ENCODE results near the gene SEPTIN5. TPM values are rescaled to one million over a fixed set of nuclear protein-coding genes. Genes with fewer than 3 reads are reported as not detected.
A peak's percentile ranks its signal among the peaks of the same experiment; 100 is the strongest.

Gene SEPTIN5
- total RNA-seq, 3 donors from 2014 or later, result 1.2 to 17.8 (median 2.7) TPM

DNA sequence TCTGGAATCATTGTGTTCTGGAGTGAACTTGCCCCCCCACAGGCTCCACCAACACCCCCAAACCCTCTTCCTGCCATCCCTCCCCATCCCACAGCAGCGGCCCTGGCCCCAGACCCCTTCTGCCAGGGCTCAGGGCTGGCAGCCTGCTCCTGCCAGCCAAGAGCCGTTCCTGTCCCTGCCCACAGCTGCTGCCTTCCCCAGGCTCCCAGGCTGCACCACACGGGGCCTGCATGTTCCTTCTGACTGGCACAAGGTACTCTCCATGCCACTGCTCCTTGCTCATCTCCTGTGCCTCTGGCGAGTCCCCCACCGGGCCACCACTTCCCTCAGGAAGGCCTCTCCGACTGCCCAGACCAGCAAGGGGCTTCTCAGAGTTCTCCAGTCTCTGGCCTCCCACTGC, 14.0 kb downstream of the SEPTIN5 start:
- no peak for ATAC-seq
- intact Hi-C loops (cut with DNase I, micrococcal nuclease), result no loop called here
- TF ChIP-seq, protein P1, sequence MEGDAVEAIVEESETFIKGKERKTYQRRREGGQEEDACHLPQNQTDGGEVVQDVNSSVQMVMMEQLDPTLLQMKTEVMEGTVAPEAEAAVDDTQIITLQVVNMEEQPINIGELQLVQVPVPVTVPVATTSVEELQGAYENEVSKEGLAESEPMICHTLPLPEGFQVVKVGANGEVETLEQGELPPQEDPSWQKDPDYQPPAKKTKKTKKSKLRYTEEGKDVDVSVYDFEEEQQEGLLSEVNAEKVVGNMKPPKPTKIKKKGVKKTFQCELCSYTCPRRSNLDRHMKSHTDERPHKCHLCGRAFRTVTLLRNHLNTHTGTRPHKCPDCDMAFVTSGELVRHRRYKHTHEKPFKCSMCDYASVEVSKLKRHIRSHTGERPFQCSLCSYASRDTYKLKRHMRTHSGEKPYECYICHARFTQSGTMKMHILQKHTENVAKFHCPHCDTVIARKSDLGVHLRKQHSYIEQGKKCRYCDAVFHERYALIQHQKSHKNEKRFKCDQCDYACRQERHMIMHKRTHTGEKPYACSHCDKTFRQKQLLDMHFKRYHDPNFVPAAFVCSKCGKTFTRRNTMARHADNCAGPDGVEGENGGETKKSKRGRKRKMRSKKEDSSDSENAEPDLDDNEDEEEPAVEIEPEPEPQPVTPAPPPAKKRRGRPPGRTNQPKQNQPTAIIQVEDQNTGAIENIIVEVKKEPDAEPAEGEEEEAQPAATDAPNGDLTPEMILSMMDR (IDR thresholded peaks at IDR 0.05), result no peak

DNA sequence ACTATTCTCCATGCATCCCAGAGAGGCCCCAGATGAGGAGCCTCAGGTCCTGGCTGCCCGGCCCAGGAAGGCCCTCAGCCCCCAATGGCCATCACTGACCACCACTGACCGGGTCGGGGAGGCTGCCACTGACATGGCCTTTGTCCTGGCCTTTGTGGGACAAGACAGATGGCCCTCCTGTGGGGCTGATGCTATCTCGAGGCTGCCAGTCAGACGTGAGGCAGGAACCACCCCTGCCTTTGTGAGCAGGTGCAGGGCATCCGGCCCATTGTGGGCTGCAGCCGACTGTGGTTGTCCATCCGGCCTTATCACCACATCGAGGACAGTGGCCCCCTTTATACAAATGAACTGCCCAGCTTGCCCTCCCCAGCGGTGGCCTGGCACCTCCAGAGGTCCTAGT, 14.5 kb downstream of the SEPTIN5 start:
- intact Hi-C loops (cut with DNase I, micrococcal nuclease), result no loop called here
- ATAC-seq (no peak), DNase-seq (no peak)
- H3K9me3 ChIP-seq, result no peaks in the 10 kb centered on the region
- no peaks in the 10 kb centered on the region for H3K36me3 ChIP-seq (ENCODE audit: low read depth)
- H3K4me3 ChIP-seq, result no peak overlapping the region
- TF ChIP-seq, protein P1 (IDR thresholded peaks at IDR 0.05), result no peak
- peaks cover 8% of the 10 kb centered on the region for H3K4me1 ChIP-seq (ENCODE audit: low read depth)

More for the DNA sequence above, 14.0 kb downstream of the SEPTIN5 start:
- peaks cover 14% of the 10 kb centered on the region for H3K4me1 ChIP-seq (ENCODE audit: low read depth)
- no peaks in the 10 kb centered on the region for H3K36me3 ChIP-seq (ENCODE audit: low read depth)
- no peak overlapping the region for H3K4me3 ChIP-seq
- DNase-seq, result no peak
- H3K9me3 ChIP-seq, result no peaks in the 10 kb centered on the region

DNA sequence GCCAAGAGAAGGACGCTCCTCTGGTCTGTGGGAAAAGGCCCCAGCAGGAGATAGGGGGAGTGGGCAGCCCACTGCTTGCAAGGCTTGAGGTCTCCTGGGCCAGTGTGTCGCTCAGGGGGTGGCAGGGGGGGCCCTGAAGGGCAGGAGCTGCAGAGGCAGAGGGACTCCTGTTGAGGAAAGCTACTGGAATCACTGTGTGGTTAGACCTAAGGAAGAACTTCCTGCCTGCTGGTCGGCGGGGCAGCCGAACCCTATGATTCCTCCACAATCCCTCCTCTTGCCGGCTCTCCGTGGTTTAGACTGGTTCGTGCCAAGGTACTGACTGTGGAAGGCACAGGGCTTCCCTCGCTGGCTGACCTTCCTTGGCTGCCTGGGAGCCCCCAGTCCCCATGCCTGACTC, 15.2 kb downstream of the SEPTIN5 start:
- TF ChIP-seq, protein P1 (IDR thresholded peaks at IDR 0.05), result no peak
- ATAC-seq, result no peak
- no peak overlapping the region for H3K4me3 ChIP-seq
- peaks cover 7% of the 10 kb centered on the region for H3K4me1 ChIP-seq (ENCODE audit: low read depth)
- no peaks in the 10 kb centered on the region for H3K36me3 ChIP-seq (ENCODE audit: low read depth)
- DNase-seq, result no peak
- intact Hi-C loops (cut with DNase I, micrococcal nuclease), result no loop called here
- H3K9me3 ChIP-seq, result no peaks in the 10 kb centered on the region

DNA sequence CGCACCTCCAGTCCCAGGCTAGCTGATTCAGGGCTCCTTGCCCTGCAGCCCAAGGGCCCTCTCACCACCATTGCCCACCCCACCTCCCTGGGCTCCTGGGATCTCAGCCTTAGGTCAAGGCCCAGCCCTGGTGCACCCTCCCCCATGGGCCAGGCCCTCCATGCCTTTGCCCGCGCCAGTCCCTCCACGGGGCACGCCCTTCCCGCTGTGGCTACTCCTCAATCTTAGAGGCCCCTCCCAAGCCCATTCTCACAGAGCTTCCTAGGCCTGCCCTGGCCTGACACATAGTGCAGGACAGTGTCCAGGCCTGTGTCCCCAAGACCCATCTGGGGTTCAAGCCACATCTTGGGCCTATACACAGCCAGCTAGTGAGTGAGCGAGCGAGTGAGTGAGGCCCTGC, 15.9 kb downstream of the SEPTIN5 start:
- ATAC-seq, result peak; percentile 6
- Histone ChIP-seq H3K4me3 (no peak overlapping the region), H3K9me3 (no peaks in the 10 kb centered on the region), H3K4me1 (ENCODE audit: low read depth) (peaks cover 7% of the 10 kb centered on the region), H3K36me3 (ENCODE audit: low read depth) (no peaks in the 10 kb centered on the region)
- no peak for DNase-seq
- TF ChIP-seq, protein P1 (IDR thresholded peaks at IDR 0.05), result no peak
- intact Hi-C loops (cut with DNase I, micrococcal nuclease), result loop anchor here (2.0 kb wide), 2 partner anchors 175 to 181 kb away; no protein-coding TSS in a partner anchor

DNA sequence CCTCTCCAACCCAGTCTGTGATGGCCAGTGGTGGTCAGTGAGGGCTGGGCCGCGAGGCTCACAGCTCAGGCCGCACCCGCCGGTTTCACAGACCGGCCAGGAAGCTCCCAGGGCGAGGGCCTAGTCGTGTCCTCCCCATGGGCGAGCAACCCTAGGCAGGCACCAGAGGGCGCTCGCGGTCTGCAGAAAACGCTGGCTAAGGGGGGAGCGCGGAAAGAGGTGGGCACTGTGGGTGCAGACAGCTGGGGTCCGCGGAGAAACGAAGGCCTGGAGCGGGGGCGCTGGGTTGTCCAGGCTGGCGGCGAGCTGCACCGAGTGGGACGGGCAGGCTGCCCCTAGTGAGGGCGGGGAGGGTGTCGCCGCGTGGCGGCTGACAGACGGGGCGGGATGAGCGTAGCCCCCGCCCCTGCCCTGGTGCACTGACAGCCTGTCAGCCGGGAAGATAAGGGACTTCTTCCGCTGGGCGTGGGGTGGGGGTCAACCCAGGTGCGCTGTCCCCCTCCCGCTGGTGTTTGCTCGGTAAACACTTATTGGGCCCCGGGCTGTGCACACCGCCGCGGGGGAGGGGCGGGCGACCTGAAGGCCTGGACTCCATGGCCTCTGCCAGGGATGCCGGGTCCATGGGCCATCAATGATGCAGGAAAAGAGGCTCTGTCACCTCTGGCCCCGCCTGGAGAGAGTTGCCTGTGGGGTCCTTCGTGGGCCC, 16.5 kb downstream of the SEPTIN5 start:
- Histone ChIP-seq H3K36me3 (ENCODE audit: low read depth) (no peaks in the 10 kb centered on the region), H3K4me1 (ENCODE audit: low read depth) (peaks cover 7% of the 10 kb centered on the region), H3K4me3 (no peak overlapping the region), H3K9me3 (no peaks in the 10 kb centered on the region)
- intact Hi-C loops (cut with DNase I, micrococcal nuclease), result loop anchor here (2.0 kb wide), 2 partner anchors 174 to 180 kb away; no protein-coding TSS in a partner anchor
- peak; percentile 89 for ATAC-seq
- TF ChIP-seq, protein P1 (IDR thresholded peaks at IDR 0.05), result peak; percentile 89
- peak; percentile 80 to 89 (median 85) for DNase-seq
